Thymus (tissue), 11 donors: ENCODE results near the gene NCAPG2. TPM values are rescaled to one million over a fixed set of nuclear protein-coding genes. Genes with fewer than 3 reads are reported as not detected.

Experiments
- DNase-seq, 9 donors: peaks; one replicate each; pipeline ENCODE4 v3.0.0-alpha.2; 2013; ENCODE audit warnings: low spot score in 9 of 9, low read depth in 6 of 9, missing footprints in 1 of 9
- H3K27ac ChIP-seq, 2 donors: one replicate each; pipeline ENCODE4 v1.5.1; 2013; ENCODE audit warnings: control low read depth in 1 of 2, low read depth in 1 of 2, low read length in 1 of 2, mild to moderate bottlenecking in 1 of 2, moderate library complexity in 1 of 2
- H3K27me3 ChIP-seq, 2 donors: one replicate each; pipeline ENCODE4 v1.5.1; 2013; ENCODE audit warnings: low read length in 1 of 2; ENCODE audit not compliant: control insufficient read depth in 2 of 2, insufficient read depth in 1 of 2
- H3K36me3 ChIP-seq, 2 donors: one replicate each; pipeline ENCODE4 v1.5.1; 2013; ENCODE audit warnings: low read length in 1 of 2, mild to moderate bottlenecking in 1 of 2, moderate library complexity in 1 of 2; ENCODE audit not compliant: control insufficient read depth in 2 of 2, insufficient read depth in 2 of 2
- H3K4me1 ChIP-seq, 2 donors: one replicate each; pipeline ENCODE4 v1.5.1; 2013; ENCODE audit warnings: low read length in 2 of 2; ENCODE audit not compliant: control insufficient read depth in 2 of 2, insufficient read depth in 2 of 2
- H3K4me3 ChIP-seq, 2 donors: one replicate each; pipeline ENCODE4 v1.5.1; 2013; ENCODE audit warnings: low read length in 2 of 2, control low read depth in 1 of 2, mild to moderate bottlenecking in 1 of 2
- H3K9me3 ChIP-seq, 2 donors: one replicate each; pipeline ENCODE4 v1.5.1; 2013; ENCODE audit warnings: low read length in 1 of 2, mild to moderate bottlenecking in 1 of 2; ENCODE audit not compliant: control insufficient read depth in 2 of 2, insufficient read depth in 1 of 2
- WGBS: extraction: QIAGEN DNeasy Blood & Tissue Kit; methylation state at CpG from one replicate; pipeline ENCODE4 v1.1.7; 2013; 5-methylcytosine and 5-hydroxymethylcytosine counted together
- polyA plus RNA-seq: library from polyadenylated mRNA; stranded (reverse); fragments of 200-250 nt; gene quantifications from one replicate; pipeline ENCODE4 v1.2.3, GENCODE V29; 2013
- total RNA-seq: library from RNA; stranded (reverse); fragments of 120-200 nt; gene quantifications from one replicate; pipeline ENCODE4 v1.2.4, GENCODE V29; 2013
- donor health status: healthy.

Gene NCAPG2
- total and polyA plus RNA-seq, 2 donors: 3.8 to 22.7 TPM

- WGBS: 98% methylated on average over 15 of the region's 15 CpGs
- H3K27ac ChIP-seq: no peak overlapping the region
Measured at GRCh38 chr7:158738841-158739240, 34.2 kb upstream of the NCAPG2 start.

GRCh38 chr7:158737064-158737695 lies 32.6 kb upstream of the NCAPG2 start:
- no peak for DNase-seq
- no peak overlapping the region for H3K27ac ChIP-seq
- peaks cover 48 to 73% of the 10 kb centered on the region in 2 donors for H3K36me3 ChIP-seq
- H3K9me3 ChIP-seq: no peaks in the 10 kb centered on the region
- H3K27me3 ChIP-seq: no peaks in the 10 kb centered on the region
- 98% methylated on average over 19 of the region's 19 CpGs for WGBS
- H3K4me3 ChIP-seq: no peak overlapping the region
- no peaks in the 10 kb centered on the region for H3K4me1 ChIP-seq

More at GRCh38 chr7:158738841-158739240, 34.2 kb upstream of the NCAPG2 start:
- Histone ChIP-seq H3K4me1 (no peaks in the 10 kb centered on the region), H3K9me3 (no peaks in the 10 kb centered on the region), H3K4me3 (no peak overlapping the region), H3K27me3 (no peaks in the 10 kb centered on the region), H3K36me3 (peaks cover 59 to 83% of the 10 kb centered on the region in 2 donors)
- no peak for DNase-seq

GRCh38 chr7:158735935-158736334 lies 31.3 kb upstream of the NCAPG2 start:
- no peak overlapping the region for H3K4me3 ChIP-seq
- no peaks in the 10 kb centered on the region for H3K4me1 ChIP-seq
- H3K36me3 ChIP-seq: peaks cover 38 to 65% of the 10 kb centered on the region in 2 donors
- no peak overlapping the region for H3K27ac ChIP-seq
- WGBS: 97% methylated on average over 12 of the region's 12 CpGs
- H3K27me3 ChIP-seq: no peaks in the 10 kb centered on the region
- DNase-seq: no peak
- H3K9me3 ChIP-seq: no peaks in the 10 kb centered on the region

- Histone ChIP-seq H3K4me1 (no peaks in the 10 kb centered on the region), H3K27ac (no peak overlapping the region), H3K4me3 (no peak overlapping the region), H3K36me3 (peaks cover 34 to 56% of the 10 kb centered on the region in 2 donors), H3K9me3 (no peaks in the 10 kb centered on the region), H3K27me3 (no peaks in the 10 kb centered on the region)
- no peak for DNase-seq
- WGBS: 99% methylated on average over 6 of the region's 6 CpGs
Measured at GRCh38 chr7:158734861-158735260, 30.3 kb upstream of the NCAPG2 start.

GRCh38 chr7:158733775-158734494 lies 29.3 kb upstream of the NCAPG2 start:
- Histone ChIP-seq H3K9me3 (no peaks in the 10 kb centered on the region), H3K36me3 (peaks cover 30 to 53% of the 10 kb centered on the region in 2 donors)
- 98% methylated on average over 19 of the region's 19 CpGs for WGBS

GRCh38 chr7:158733220-158733519 lies 28.6 kb upstream of the NCAPG2 start:
- no peak for DNase-seq
- 93% methylated on average over 1 of the region's 1 CpG for WGBS
- Histone ChIP-seq H3K27ac (no peak overlapping the region), H3K36me3 (peaks cover 25 to 49% of the 10 kb centered on the region in 2 donors), H3K4me1 (no peaks in the 10 kb centered on the region), H3K4me3 (no peak overlapping the region), H3K9me3 (no peaks in the 10 kb centered on the region), H3K27me3 (no peaks in the 10 kb centered on the region)

More at GRCh38 chr7:158733775-158734494, 29.3 kb upstream of the NCAPG2 start:
- Histone ChIP-seq H3K27me3 (no peaks in the 10 kb centered on the region), H3K27ac (no peak overlapping the region), H3K4me3 (no peak overlapping the region), H3K4me1 (no peaks in the 10 kb centered on the region)
- DNase-seq: no peak

GRCh38 chr7:158732494-158733219 lies 28.1 kb upstream of the NCAPG2 start:
- WGBS: 96% methylated on average over 10 of the region's 10 CpGs
- Histone ChIP-seq H3K27me3 (no peaks in the 10 kb centered on the region), H3K36me3 (peaks cover 25 to 45% of the 10 kb centered on the region in 2 donors), H3K9me3 (no peaks in the 10 kb centered on the region), H3K4me3 (no peak overlapping the region), H3K4me1 (no peaks in the 10 kb centered on the region), H3K27ac (no peak overlapping the region)
- no peak for DNase-seq

GRCh38 chr7:158731761-158732160 lies 27.2 kb upstream of the NCAPG2 start:
- no peak for DNase-seq
- no peak overlapping the region for H3K27ac ChIP-seq
- peaks cover 17 to 38% of the 10 kb centered on the region in 2 donors for H3K36me3 ChIP-seq
- H3K4me3 ChIP-seq: no peak overlapping the region
- H3K4me1 ChIP-seq: no peaks in the 10 kb centered on the region
- WGBS: 97% methylated on average over 6 of the region's 6 CpGs
- H3K27me3 ChIP-seq: no peaks in the 10 kb centered on the region
- no peaks in the 10 kb centered on the region for H3K9me3 ChIP-seq
